Measurements from ENCODE around the gene DALRD3. TPM values are rescaled to one million over a fixed set of nuclear protein-coding genes. Genes with fewer than 3 reads are reported as not detected.
A peak's percentile ranks its signal among the peaks of the same experiment; 100 is the strongest.

The DALRD3 gene
- total RNA-seq, 1 experiment from 2014 or later = 42.7 TPM

DNA sequence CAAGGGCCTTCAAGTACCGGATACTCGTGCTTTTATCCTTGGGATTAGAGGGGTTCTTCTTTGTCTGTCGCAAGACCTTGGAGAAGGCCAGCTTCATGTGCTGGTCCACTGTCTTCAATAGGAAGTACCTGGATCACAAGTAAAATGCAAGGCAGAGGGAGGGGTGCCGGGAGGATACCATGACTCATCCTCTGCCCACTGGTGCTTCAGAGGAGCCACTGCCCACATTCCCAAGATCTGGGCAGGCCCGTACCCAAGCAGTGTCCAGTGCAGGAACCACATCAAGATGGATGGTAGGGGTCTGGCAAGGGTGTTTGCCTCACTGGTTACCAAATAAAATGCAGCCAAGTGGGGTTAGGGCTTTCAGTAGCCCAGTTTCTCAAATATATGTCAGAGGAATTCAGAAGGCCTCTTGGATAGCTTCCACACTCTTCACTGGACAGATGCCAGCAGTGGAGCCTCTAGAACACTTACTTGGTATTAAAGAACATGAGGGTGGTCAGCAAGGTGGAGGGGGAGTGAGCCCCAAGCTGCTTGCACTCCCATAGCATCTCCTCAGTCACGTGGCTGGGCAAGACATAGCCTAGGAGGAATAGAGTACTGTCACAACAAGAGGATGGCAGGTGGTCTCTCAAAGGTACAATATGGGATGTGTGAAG, 14.4 kb upstream of the DALRD3 start:
- no peaks in the 10 kb centered on the region for H3K27me3 Mint-ChIP-seq (ENCODE audit: insufficient read depth, unreplicated experiment)
- no peak overlapping the region for H3K27ac Mint-ChIP-seq (ENCODE audit: low read depth, unreplicated experiment)
- CTCF ChIA-PET = interaction anchor here (2.9 kb wide), 1 partner anchor 10 kb away, joined by 14 read pairs; the partner anchor contains the start of gene NDUFAF3
- H3K4me1 Mint-ChIP-seq (ENCODE audit: insufficient read depth, unreplicated experiment) = peaks cover 23% of the 10 kb centered on the region
- H3K36me3 Mint-ChIP-seq (ENCODE audit: insufficient read depth, unreplicated experiment) = peaks cover 80% of the 10 kb centered on the region
- TF ChIP-seq, protein P1, sequence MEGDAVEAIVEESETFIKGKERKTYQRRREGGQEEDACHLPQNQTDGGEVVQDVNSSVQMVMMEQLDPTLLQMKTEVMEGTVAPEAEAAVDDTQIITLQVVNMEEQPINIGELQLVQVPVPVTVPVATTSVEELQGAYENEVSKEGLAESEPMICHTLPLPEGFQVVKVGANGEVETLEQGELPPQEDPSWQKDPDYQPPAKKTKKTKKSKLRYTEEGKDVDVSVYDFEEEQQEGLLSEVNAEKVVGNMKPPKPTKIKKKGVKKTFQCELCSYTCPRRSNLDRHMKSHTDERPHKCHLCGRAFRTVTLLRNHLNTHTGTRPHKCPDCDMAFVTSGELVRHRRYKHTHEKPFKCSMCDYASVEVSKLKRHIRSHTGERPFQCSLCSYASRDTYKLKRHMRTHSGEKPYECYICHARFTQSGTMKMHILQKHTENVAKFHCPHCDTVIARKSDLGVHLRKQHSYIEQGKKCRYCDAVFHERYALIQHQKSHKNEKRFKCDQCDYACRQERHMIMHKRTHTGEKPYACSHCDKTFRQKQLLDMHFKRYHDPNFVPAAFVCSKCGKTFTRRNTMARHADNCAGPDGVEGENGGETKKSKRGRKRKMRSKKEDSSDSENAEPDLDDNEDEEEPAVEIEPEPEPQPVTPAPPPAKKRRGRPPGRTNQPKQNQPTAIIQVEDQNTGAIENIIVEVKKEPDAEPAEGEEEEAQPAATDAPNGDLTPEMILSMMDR (IDR thresholded peaks at IDR 0.05; ENCODE audit: unreplicated experiment) = no peak
- no TSS peak for BruUV-seq (replicated peaks)
- peak; percentile 33 for DNase-seq (ENCODE audit: unreplicated experiment)
- no peak overlapping the region for H3K4me3 Mint-ChIP-seq (ENCODE audit: unreplicated experiment)
- no peaks in the 10 kb centered on the region for H3K9me3 Mint-ChIP-seq (ENCODE audit: unreplicated experiment)
- intact Hi-C loops (cut with micrococcal nuclease) = no loop called here
- POLR2A ChIA-PET = interaction anchor here (0.9 to 1.8 kb wide), 7 partner anchors 9 to 114 kb away, joined by 3 to 14 read pairs (median 4); partner anchors contain the start of genes ARIH2, NDUFAF3, P4HTM and USP19

DNA sequence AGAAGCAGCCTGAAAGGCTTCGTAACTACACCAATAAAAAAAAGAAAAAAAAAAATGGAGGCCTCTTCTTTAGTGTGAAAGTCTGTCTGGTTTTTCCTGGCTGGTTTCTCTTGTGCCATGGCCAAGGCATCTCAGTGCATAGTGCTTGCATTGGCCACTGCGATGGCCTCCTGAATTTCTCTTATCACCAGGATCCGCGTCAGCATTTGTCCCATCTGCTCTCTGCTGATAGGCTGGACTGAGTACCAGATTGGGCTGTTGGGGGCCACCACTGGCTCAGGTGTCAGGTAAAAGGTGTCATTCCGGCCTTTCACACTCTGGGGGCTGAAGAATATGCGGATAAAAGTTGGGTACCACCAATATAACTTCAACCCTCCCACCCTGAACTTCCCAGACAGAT, 11.9 kb upstream of the DALRD3 start:
- H3K9me3 Mint-ChIP-seq (ENCODE audit: unreplicated experiment) = no peaks in the 10 kb centered on the region
- no peak overlapping the region for H3K27ac Mint-ChIP-seq (ENCODE audit: low read depth, unreplicated experiment)
- no peak overlapping the region for H3K4me3 Mint-ChIP-seq (ENCODE audit: unreplicated experiment)
- TF ChIP-seq, protein P1 (IDR thresholded peaks at IDR 0.05; ENCODE audit: unreplicated experiment) = no peak
- intact Hi-C loops (cut with micrococcal nuclease) = no loop called here
- BruUV-seq (replicated peaks) = no TSS peak
- no peak for DNase-seq (ENCODE audit: unreplicated experiment)
- CTCF ChIA-PET = interaction anchor here (2.9 kb wide), 1 partner anchor 8 kb away, joined by 14 read pairs; the partner anchor contains the start of gene NDUFAF3
- H3K27me3 Mint-ChIP-seq (ENCODE audit: insufficient read depth, unreplicated experiment) = no peaks in the 10 kb centered on the region
- H3K36me3 Mint-ChIP-seq (ENCODE audit: insufficient read depth, unreplicated experiment) = peaks cover 84% of the 10 kb centered on the region
- POLR2A ChIA-PET = no interaction called here
- H3K4me1 Mint-ChIP-seq (ENCODE audit: insufficient read depth, unreplicated experiment) = peaks cover 37% of the 10 kb centered on the region

DNA sequence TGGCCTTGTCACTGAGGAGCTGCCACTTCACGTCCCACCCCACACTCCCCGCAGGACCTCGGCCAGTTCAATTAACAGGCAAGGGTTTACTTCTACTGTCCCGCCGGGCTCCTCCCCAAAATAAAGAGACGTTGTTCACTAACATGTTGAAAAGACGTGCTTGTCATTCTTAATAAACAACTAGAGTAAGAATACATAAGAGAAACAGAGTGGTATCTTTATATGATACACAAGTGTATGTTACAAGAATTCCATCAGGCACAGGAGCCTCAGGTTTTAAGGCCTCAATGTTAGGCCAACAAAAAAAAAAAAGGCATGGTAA, 11.1 kb upstream of the DALRD3 start:
- H3K36me3 Mint-ChIP-seq (ENCODE audit: insufficient read depth, unreplicated experiment) = peaks cover 92% of the 10 kb centered on the region
- H3K27ac Mint-ChIP-seq (ENCODE audit: low read depth, unreplicated experiment) = peak overlapping the region; percentile 99
- BruUV-seq (replicated peaks) = no TSS peak
- DNase-seq (ENCODE audit: unreplicated experiment) = no peak
- CTCF ChIA-PET = interaction anchor here (0.6 to 1.9 kb wide), 2 partner anchors 40 to 749 kb away, joined by 3 to 7 read pairs; no protein-coding TSS in a partner anchor
- TF ChIP-seq, protein P1 (IDR thresholded peaks at IDR 0.05; ENCODE audit: unreplicated experiment) = no peak
- H3K4me3 Mint-ChIP-seq (ENCODE audit: unreplicated experiment) = peak overlapping the region; percentile 95
- H3K9me3 Mint-ChIP-seq (ENCODE audit: unreplicated experiment) = no peaks in the 10 kb centered on the region
- intact Hi-C loops (cut with micrococcal nuclease) = loop anchor here (5.0 to 10.0 kb wide), 2 partner anchors 63 to 125 kb away; partner anchors contain the start of gene QRICH1
- H3K4me1 Mint-ChIP-seq (ENCODE audit: insufficient read depth, unreplicated experiment) = peaks cover 40% of the 10 kb centered on the region
- POLR2A ChIA-PET = interaction anchor here (0.5 to 2.4 kb wide), 28 partner anchors 8 to 801 kb away, joined by 3 to 47 read pairs (median 4); partner anchors contain the start of genes ARIH2, DALRD3, LAMB2 and NICN1
- H3K27me3 Mint-ChIP-seq (ENCODE audit: insufficient read depth, unreplicated experiment) = no peaks in the 10 kb centered on the region
